ENCODE results near the gene MSANTD3.

The MSANTD3 gene

DNA sequence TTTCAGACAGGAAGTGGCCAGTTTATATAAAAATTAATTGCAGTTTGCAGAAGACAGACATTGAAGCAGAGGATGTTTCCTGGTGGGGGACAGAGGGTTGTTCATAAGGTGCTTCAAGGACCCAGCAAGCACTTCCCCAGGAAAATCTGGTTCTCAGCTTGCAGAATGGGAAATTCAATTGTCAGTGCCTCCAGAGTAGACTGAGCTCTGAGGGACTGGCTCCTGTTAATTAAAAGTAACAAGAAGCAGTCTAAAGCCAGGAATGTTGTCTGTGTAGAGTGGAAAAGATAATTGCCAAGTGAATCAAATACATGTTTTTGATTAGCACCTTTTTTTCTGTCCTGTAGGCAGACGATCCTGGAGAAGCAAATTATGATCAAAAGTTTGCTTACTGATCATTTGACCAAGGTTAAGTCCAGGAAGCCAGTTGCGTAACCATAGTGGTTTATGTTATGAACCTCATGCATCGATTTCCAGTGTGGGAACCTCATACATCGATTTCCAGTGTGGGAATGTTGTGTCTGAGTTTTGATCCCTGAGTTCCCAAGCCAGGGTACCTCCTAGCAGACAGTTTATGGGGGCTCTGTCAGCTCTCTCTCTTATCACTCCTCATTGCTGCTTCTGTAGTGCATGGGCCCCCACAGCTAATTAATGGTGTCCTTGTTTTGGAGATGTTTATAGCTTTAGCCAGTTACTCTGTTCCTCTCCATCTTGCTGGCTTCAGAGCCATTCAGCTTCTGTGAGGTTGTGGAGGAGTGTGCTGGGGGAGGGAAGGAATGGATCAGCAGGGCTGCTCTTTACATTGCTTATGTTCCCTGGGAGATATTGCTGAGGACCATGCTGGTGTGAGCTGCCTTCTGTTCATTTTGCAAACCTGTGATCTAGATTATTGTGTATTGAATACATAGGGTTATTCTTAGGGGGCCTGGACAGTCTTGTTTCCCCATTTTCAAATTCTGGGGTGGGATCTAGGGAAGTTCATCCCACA is 17.1 kb downstream of the MSANTD3 start:
- no peak overlapping the region for H3K4me3 ChIP-seq (ENCODE audit: low read depth, low read length)
- TF ChIP-seq MYC (IDR thresholded peaks at IDR 0.05; ENCODE audit: low read depth, low read length), result no peak
- peak; percentile 37 for DNase-seq (ENCODE audit: low read depth)

DNA sequence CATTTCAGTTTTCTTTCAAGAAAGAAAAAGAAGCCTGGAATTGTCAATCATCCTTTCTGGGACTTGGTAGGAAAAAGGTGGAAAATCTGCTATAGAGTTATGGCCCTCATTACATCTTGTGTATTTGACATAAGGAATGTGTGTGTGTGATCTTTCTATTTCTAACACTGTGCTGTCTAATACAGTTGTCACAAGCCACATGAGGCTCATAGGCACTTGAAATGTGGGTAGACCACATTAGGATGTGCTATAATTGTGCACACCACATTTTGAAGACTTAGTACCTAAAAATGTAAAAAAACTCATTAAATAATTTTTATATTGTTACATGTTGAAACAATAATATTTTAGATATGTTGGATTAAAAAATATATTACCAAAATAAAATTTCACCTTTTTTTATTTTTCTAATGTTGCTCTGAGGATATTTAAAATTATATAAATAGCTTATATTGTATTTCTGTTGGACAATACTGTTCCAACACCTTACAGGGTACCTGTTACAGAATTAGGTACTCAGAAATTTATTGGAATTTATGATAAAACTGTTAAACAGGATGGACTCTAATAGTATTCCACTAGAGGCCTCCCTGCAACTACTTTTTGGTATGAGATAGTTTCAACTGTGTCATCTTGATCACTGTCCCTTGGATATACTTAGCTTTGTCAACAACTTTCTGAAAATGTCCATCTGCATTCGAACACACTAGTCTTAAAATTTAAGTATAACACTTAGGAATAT is 18.4 kb downstream of the MSANTD3 start:
- no peak overlapping the region for H3K4me3 ChIP-seq (ENCODE audit: low read depth, low read length)
- TF ChIP-seq, protein P1, sequence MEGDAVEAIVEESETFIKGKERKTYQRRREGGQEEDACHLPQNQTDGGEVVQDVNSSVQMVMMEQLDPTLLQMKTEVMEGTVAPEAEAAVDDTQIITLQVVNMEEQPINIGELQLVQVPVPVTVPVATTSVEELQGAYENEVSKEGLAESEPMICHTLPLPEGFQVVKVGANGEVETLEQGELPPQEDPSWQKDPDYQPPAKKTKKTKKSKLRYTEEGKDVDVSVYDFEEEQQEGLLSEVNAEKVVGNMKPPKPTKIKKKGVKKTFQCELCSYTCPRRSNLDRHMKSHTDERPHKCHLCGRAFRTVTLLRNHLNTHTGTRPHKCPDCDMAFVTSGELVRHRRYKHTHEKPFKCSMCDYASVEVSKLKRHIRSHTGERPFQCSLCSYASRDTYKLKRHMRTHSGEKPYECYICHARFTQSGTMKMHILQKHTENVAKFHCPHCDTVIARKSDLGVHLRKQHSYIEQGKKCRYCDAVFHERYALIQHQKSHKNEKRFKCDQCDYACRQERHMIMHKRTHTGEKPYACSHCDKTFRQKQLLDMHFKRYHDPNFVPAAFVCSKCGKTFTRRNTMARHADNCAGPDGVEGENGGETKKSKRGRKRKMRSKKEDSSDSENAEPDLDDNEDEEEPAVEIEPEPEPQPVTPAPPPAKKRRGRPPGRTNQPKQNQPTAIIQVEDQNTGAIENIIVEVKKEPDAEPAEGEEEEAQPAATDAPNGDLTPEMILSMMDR (IDR thresholded peaks at IDR 0.05; ENCODE audit: low read depth, low read length), result no peak
- TF ChIP-seq POLR2A (IDR thresholded peaks at IDR 0.05; ENCODE audit: extremely low read depth, insufficient read length), result no peak
- TF ChIP-seq MYC (IDR thresholded peaks at IDR 0.05; ENCODE audit: low read depth, low read length), result no peak
- TF ChIP-seq, protein P2, sequence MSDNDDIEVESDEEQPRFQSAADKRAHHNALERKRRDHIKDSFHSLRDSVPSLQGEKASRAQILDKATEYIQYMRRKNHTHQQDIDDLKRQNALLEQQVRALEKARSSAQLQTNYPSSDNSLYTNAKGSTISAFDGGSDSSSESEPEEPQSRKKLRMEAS (IDR thresholded peaks at IDR 0.05; ENCODE audit: low read depth, low read length), result no peak
- no peak for DNase-seq (ENCODE audit: low read depth)

DNA sequence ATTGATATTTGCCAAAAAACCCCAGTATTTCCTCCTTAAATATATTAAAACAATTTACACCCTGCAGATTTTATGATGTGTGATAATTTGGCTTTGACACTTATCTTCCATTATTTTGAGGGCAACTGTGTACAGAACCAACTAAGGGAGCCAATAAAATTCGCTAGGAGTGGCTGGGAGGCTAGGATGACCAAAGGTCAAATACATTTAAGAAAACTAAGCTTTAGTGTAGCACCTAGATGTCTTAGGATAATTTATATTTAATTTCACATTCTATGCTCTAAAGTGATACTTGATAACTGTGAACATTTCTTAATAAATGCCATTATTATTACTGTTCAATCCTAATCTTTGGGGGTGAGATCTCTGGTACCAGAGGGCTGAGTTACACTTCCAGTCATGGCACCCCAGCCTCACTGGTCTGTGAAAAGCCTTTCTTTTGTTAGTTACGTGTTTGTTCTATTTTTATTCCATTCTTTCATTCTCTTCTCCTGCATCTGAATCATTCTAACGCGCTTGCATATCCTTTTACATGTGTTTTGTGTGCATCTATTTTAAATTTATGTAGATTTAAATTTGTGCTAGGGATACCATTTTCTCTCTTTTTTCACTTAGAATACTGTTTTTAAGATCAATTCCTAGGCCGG is 19.1 kb downstream of the MSANTD3 start:
- TF ChIP-seq, protein P1 (IDR thresholded peaks at IDR 0.05; ENCODE audit: low read depth, low read length), result no peak
- TF ChIP-seq, protein P2 (IDR thresholded peaks at IDR 0.05; ENCODE audit: low read depth, low read length), result no peak
- TF ChIP-seq MYC (IDR thresholded peaks at IDR 0.05; ENCODE audit: low read depth, low read length), result no peak
- no peak for TF ChIP-seq POLR2A (IDR thresholded peaks at IDR 0.05; ENCODE audit: extremely low read depth, insufficient read length)
- DNase-seq (ENCODE audit: low read depth), result no peak
- H3K4me3 ChIP-seq (ENCODE audit: low read depth, low read length), result no peak overlapping the region

DNA sequence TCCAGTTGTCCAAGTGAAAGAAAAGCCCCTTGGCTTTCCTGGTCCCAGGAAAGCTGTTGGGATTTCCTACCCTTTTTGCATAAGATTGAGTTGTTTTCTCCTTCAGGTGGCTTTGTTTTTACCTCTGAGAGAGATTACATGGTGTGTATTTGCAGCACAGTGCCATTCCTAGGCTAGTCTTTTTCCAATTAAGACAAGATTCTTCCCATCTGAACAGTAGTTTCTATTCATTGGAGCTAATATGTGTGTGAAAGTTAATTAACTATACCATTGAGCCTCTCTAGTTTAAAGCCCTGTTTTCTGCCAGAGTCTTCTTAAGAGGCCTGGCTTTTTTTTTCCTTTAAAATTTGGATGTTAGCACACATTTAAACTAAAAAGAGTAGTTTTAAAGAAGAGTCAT is 20.1 kb downstream of the MSANTD3 start:
- no peak for DNase-seq (ENCODE audit: low read depth)
- no peak for TF ChIP-seq MYC (IDR thresholded peaks at IDR 0.05; ENCODE audit: low read depth, low read length)
- TF ChIP-seq, protein P1 (IDR thresholded peaks at IDR 0.05; ENCODE audit: low read depth, low read length), result no peak
- TF ChIP-seq, protein P2 (IDR thresholded peaks at IDR 0.05; ENCODE audit: low read depth, low read length), result no peak
- TF ChIP-seq POLR2A (IDR thresholded peaks at IDR 0.05; ENCODE audit: extremely low read depth, insufficient read length), result no peak
- H3K4me3 ChIP-seq (ENCODE audit: low read depth, low read length), result no peak overlapping the region

DNA sequence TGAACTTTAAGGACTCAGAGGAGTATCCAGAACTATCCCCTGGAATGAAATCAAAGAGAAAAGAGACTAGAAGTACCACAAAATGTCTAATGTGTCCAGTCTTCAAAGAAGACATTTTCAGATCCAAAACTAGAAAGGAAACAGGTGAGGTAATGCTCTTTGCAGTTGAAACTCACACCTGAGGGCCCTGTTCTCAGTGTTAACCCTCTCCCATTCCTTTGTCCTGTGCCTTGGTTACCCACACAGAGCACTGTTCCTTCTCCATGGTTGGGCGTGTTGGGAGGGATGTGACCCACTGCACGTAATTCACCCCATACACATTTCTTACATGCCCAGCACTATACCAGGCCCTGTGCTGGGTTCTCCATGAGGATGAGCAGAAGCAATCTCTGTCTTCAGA is 21.3 kb downstream of the MSANTD3 start:
- no peak for DNase-seq (ENCODE audit: low read depth)
- TF ChIP-seq, protein P2 (IDR thresholded peaks at IDR 0.05; ENCODE audit: low read depth, low read length), result no peak
- TF ChIP-seq, protein P1 (IDR thresholded peaks at IDR 0.05; ENCODE audit: low read depth, low read length), result no peak
- no peak for TF ChIP-seq POLR2A (IDR thresholded peaks at IDR 0.05; ENCODE audit: extremely low read depth, insufficient read length)
- TF ChIP-seq MYC (IDR thresholded peaks at IDR 0.05; ENCODE audit: low read depth, low read length), result no peak
- no peak overlapping the region for H3K4me3 ChIP-seq (ENCODE audit: low read depth, low read length)

All from NB4 (cell line).